MM.1S (cell line): ENCODE results near the gene CARMIL1.

Experiments used
- DNase-seq: peaks from one replicate; pipeline ENCODE4 v3.0.0-alpha.2; 2015
- H2AFZ ChIP-seq: fragments of 300-600 bp; sonication (generic); 2 replicates; pipeline ENCODE4 v1.6.0; 2016; ENCODE audit warnings: antibody characterized with exemption, low read length
- H3F3A ChIP-seq: fragments of 300-600 bp; sonication (generic); 2 replicates; pipeline ENCODE4 v1.6.1; 2016; ENCODE audit warnings: mild to moderate bottlenecking, antibody characterized with exemption, low read length, moderate library complexity, mixed read lengths; ENCODE audit not compliant: insufficient read depth
- H3K27ac ChIP-seq: fragments of 300-600 bp; sonication (generic); 2 replicates; pipeline ENCODE4 v1.5.1; 2016; ENCODE audit warnings: mild to moderate bottlenecking, low read length
- H3K27me3 ChIP-seq: fragments of 300-600 bp; sonication (generic); replicated peaks from 2 replicates; pipeline ENCODE4 v1.6.0; 2016; ENCODE audit warnings: low read length; ENCODE audit not compliant: insufficient read depth
- H3K36me3 ChIP-seq: fragments of 300-600 bp; sonication (generic); replicated peaks from 2 replicates; pipeline ENCODE4 v1.6.1; 2016; ENCODE audit warnings: mild to moderate bottlenecking, low read length, mixed read lengths; ENCODE audit not compliant: insufficient read depth
- H3K4me1 ChIP-seq: fragments of 300-600 bp; sonication (generic); 2 replicates; pipeline ENCODE4 v1.6.1; 2016; ENCODE audit warnings: low read length, mixed read lengths
- H3K4me2 ChIP-seq: fragments of 300-600 bp; sonication (generic); 2 replicates; pipeline ENCODE4 v1.6.0; 2016; ENCODE audit warnings: low read depth, low read length
- H3K4me3 ChIP-seq: fragments of 300-600 bp; sonication (generic); 2 replicates; pipeline ENCODE4 v1.5.1; 2016; ENCODE audit warnings: low read length, mixed read lengths
- H3K79me2 ChIP-seq: fragments of 300-600 bp; sonication (generic); 2 replicates; pipeline ENCODE4 v1.6.1; 2016; ENCODE audit warnings: mixed run types, low read length, mixed read lengths
- H3K9ac ChIP-seq: fragments of 300-600 bp; sonication (generic); 2 replicates; pipeline ENCODE4 v1.6.1; 2016; ENCODE audit warnings: low read length, mixed read lengths
- H3K9me2 ChIP-seq: fragments of 300-600 bp; sonication (generic); replicated peaks from 2 replicates; pipeline ENCODE4 v1.6.1; 2016; ENCODE audit warnings: mild to moderate bottlenecking, low read length, mixed read lengths; ENCODE audit not compliant: insufficient read depth
- H3K9me3 ChIP-seq: fragments of 300-600 bp; sonication (generic); replicated peaks from 2 replicates; pipeline ENCODE4 v1.6.1; 2016; ENCODE audit warnings: mild to moderate bottlenecking, low read length, mixed read lengths; ENCODE audit not compliant: insufficient read depth
- H4K20me1 ChIP-seq: fragments of 300-600 bp; sonication (generic); 2 replicates; pipeline ENCODE4 v1.6.1; 2016; ENCODE audit warnings: mild to moderate bottlenecking, low read length, moderate library complexity, mixed read lengths; ENCODE audit not compliant: insufficient read depth
- CTCF ChIP-seq: fragments of 300-600 bp; sonication (generic); IDR thresholded peaks from 2 replicates; pipeline ENCODE4 v1.5.1; 2016; ENCODE audit warnings: antibody characterized with exemption, low read length, mixed read lengths
- EZH2 ChIP-seq: fragments of 300-600 bp; sonication (generic); optimal IDR thresholded peaks from 2 replicates; pipeline ENCODE3; 2017; ENCODE audit warnings: low read depth, mild to moderate bottlenecking, antibody characterized with exemption, low read length, mixed read lengths
- EZH2phosphoT487 ChIP-seq: fragments of 300-600 bp; sonication (generic); IDR thresholded peaks from 2 replicates; pipeline ENCODE4 v1.6.1; 2018; ENCODE audit warnings: antibody characterized with exemption, low read length

The CARMIL1 gene

GRCh38 chr6:25259756-25260155 is 19.4 kb upstream of the CARMIL1 start:
- Histone ChIP-seq H3F3A (no peaks in the 10 kb centered on the region), H2AFZ (no peak overlapping the region), H3K9ac (no peak overlapping the region), H3K4me2 (no peak overlapping the region), H3K27ac (no peak overlapping the region), H3K36me3 (no peaks in the 10 kb centered on the region), H3K9me2 (no peaks in the 10 kb centered on the region), H3K9me3 (no peaks in the 10 kb centered on the region), H3K4me1 (no peaks in the 10 kb centered on the region), H3K79me2 (no peaks in the 10 kb centered on the region), H3K4me3 (no peak overlapping the region), H3K27me3 (no peaks in the 10 kb centered on the region), H4K20me1 (no peaks in the 10 kb centered on the region)
- no peak for TF ChIP-seq CTCF
- no peak for TF ChIP-seq EZH2phosphoT487
- no peak for TF ChIP-seq EZH2
- DNase-seq = no peak

GRCh38 chr6:25263657-25264056 is 15.5 kb upstream of the CARMIL1 start:
- H3K27ac ChIP-seq = no peak overlapping the region
- no peaks in the 10 kb centered on the region for H3K9me2 ChIP-seq
- no peaks in the 10 kb centered on the region for H3K9me3 ChIP-seq
- no peak overlapping the region for H2AFZ ChIP-seq
- H3K4me3 ChIP-seq = no peak overlapping the region
- TF ChIP-seq EZH2phosphoT487 (no peak), CTCF (no peak)
- H3K79me2 ChIP-seq = no peaks in the 10 kb centered on the region
- no peaks in the 10 kb centered on the region for H3K27me3 ChIP-seq
- no peak for DNase-seq
- H3K4me2 ChIP-seq = no peak overlapping the region
- no peak overlapping the region for H3K9ac ChIP-seq
- H4K20me1 ChIP-seq = no peaks in the 10 kb centered on the region
- H3F3A ChIP-seq = no peaks in the 10 kb centered on the region
- no peaks in the 10 kb centered on the region for H3K36me3 ChIP-seq
- no peaks in the 10 kb centered on the region for H3K4me1 ChIP-seq

- Histone ChIP-seq H3K36me3 (no peaks in the 10 kb centered on the region), H3K4me3 (no peak overlapping the region), H3K27ac (no peak overlapping the region), H2AFZ (no peak overlapping the region), H3K4me2 (no peak overlapping the region), H3K4me1 (no peaks in the 10 kb centered on the region), H3K9ac (no peak overlapping the region), H3K9me2 (no peaks in the 10 kb centered on the region), H3K9me3 (no peaks in the 10 kb centered on the region), H3K27me3 (no peaks in the 10 kb centered on the region), H4K20me1 (no peaks in the 10 kb centered on the region), H3K79me2 (no peaks in the 10 kb centered on the region), H3F3A (no peaks in the 10 kb centered on the region)
- DNase-seq = no peak
- TF ChIP-seq EZH2 = no peak
- TF ChIP-seq EZH2phosphoT487 = no peak
- TF ChIP-seq CTCF = no peak
These were observed 12.6 kb upstream of the CARMIL1 start for GRCh38 chr6:25266456-25267100.
